Colonic mucosa (tissue), 4 donors: ENCODE data around the gene KCNS1. TPM values are rescaled to one million over a fixed set of nuclear protein-coding genes. Genes with fewer than 3 reads are reported as not detected.

Experiments
- DNase-seq: peaks from one replicate; pipeline ENCODE4 v3.0.0-alpha.2; 2020
- H3K27ac ChIP-seq: fragments of 200-600 bp; one replicate; pipeline ENCODE4 v1.8.0; 2021
- H3K27me3 ChIP-seq: fragments of 200-600 bp; one replicate; pipeline ENCODE4 v1.8.0; 2021
- H3K36me3 ChIP-seq: fragments of 200-600 bp; one replicate; pipeline ENCODE4 v1.8.0; 2021
- H3K4me1 ChIP-seq: fragments of 200-600 bp; one replicate; pipeline ENCODE4 v1.8.0; 2021; ENCODE audit warnings: mild to moderate bottlenecking
- H3K4me3 ChIP-seq: fragments of 200-600 bp; one replicate; pipeline ENCODE4 v1.8.0; 2021
- H3K9ac ChIP-seq, 2 donors: one replicate each; pipeline ENCODE4 v1.7.0; 2013; ENCODE audit warnings: control low read depth in 2 of 2, low read depth in 2 of 2, low read length in 2 of 2
- H3K9me3 ChIP-seq: fragments of 200-600 bp; one replicate; pipeline ENCODE4 v1.8.0; 2021
- intact Hi-C: fragments of 100-400 bp; cut with DNase I; formaldehyde crosslinking; loops from one replicate; pipeline ENCODE4 v1.14.1; 2022
- total RNA-seq, 2 donors: library from RNA; stranded (reverse); fragmentation: NEBNext Ultra II Directional in 1 of 2; extraction: Animal tissue kit (Norgen Biotek cat#: 25700) in 1 of 2; gene quantifications; one replicate each; pipeline ENCODE4 v1.2.1, GENCODE V29; 2021
- TF ChIP-seq, protein P1 (sequence below): fragments of 200-600 bp; IDR thresholded peaks from one replicate; pipeline ENCODE4 v1.8.0; 2022; ENCODE audit warnings: antibody characterized with exemption, mild to moderate bottlenecking
- donor health status: healthy.
- donor health status: DM: no; HTN: no; CAD: no.
- donor health status: DM: no; HTN: no; CAD: no.

Gene KCNS1
- total RNA-seq, 2 donors from 2014 or later: 0.17 TPM; not detected in 1

DNA sequence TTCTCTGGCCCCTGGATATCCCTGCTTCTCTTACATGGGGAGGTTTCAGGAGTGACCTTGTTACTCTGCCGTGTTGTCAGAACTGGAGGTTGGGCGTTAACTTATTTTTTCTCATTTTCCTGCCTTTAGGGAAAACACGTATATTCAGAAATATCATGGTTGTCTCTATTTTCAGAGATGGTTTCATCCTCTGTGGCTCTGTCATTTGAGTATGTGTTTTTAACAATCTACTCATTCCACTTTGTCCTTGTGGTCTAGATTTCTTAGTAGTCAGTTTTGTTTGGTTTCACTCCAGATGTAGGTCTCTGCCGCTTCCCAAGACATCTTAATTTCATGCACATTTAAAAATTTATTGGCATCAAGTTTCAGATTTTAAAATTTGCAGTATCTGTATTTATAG is 45.9 kb downstream of the KCNS1 start:
- no peak overlapping the region for H3K9ac ChIP-seq
- no peaks in the 10 kb centered on the region for H3K36me3 ChIP-seq
- H3K4me3 ChIP-seq: no peak overlapping the region
- no peaks in the 10 kb centered on the region for H3K4me1 ChIP-seq
- H3K27ac ChIP-seq: no peak overlapping the region
- no peaks in the 10 kb centered on the region for H3K9me3 ChIP-seq
- DNase-seq: no peak
- TF ChIP-seq, protein P1, sequence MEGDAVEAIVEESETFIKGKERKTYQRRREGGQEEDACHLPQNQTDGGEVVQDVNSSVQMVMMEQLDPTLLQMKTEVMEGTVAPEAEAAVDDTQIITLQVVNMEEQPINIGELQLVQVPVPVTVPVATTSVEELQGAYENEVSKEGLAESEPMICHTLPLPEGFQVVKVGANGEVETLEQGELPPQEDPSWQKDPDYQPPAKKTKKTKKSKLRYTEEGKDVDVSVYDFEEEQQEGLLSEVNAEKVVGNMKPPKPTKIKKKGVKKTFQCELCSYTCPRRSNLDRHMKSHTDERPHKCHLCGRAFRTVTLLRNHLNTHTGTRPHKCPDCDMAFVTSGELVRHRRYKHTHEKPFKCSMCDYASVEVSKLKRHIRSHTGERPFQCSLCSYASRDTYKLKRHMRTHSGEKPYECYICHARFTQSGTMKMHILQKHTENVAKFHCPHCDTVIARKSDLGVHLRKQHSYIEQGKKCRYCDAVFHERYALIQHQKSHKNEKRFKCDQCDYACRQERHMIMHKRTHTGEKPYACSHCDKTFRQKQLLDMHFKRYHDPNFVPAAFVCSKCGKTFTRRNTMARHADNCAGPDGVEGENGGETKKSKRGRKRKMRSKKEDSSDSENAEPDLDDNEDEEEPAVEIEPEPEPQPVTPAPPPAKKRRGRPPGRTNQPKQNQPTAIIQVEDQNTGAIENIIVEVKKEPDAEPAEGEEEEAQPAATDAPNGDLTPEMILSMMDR: no peak
- no peaks in the 10 kb centered on the region for H3K27me3 ChIP-seq
- intact Hi-C loops: no loop called here

DNA sequence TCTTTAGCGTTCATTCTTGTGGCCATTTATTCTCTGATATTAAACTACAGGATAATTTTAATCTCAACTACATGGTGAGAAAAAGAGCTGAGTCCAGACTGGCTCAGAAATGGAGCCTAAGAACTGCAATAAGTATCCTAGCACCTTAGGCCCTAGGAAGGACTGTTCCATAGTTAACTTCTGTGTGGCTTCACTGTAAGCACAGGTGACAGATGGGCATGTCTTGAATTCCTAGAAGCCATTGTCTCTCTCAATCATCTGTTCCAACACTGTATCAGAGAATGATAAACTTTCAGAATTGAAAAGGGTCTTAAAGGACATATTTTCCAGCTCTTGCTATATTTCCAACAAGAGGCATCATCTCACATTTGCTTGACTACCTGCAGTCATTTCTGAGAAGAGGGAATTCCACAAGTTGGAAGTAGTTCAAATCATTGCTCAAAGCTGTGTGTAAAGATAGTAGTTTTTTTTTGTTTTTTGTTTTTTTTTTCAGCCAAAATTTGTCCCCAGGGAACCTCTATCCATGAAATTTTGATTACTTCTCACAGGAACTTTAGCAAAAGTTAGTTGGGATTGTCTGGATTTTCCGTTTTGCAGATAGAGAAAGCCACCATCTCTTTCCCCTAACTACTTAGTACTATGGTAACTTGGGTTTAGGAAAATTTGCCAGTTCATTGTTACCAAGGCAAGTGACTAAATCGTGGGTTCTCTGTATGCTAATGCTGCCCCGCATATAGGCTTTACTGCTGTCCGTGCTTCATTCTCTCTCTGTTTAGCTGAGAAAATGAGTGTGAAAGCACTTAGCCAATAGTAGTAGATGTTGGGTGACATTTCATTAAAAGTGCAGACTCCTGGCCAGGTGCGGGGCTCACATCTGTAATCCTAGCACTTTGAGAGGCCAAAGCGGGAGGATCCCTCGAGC is 47.2 kb downstream of the KCNS1 start:
- no peaks in the 10 kb centered on the region for H3K9me3 ChIP-seq
- intact Hi-C loops: no loop called here
- no peaks in the 10 kb centered on the region for H3K36me3 ChIP-seq
- no peaks in the 10 kb centered on the region for H3K27me3 ChIP-seq
- no peak overlapping the region for H3K4me3 ChIP-seq
- no peak overlapping the region for H3K27ac ChIP-seq
- no peaks in the 10 kb centered on the region for H3K4me1 ChIP-seq
- no peak for DNase-seq
- H3K9ac ChIP-seq: no peak overlapping the region
- TF ChIP-seq, protein P1: no peak

DNA sequence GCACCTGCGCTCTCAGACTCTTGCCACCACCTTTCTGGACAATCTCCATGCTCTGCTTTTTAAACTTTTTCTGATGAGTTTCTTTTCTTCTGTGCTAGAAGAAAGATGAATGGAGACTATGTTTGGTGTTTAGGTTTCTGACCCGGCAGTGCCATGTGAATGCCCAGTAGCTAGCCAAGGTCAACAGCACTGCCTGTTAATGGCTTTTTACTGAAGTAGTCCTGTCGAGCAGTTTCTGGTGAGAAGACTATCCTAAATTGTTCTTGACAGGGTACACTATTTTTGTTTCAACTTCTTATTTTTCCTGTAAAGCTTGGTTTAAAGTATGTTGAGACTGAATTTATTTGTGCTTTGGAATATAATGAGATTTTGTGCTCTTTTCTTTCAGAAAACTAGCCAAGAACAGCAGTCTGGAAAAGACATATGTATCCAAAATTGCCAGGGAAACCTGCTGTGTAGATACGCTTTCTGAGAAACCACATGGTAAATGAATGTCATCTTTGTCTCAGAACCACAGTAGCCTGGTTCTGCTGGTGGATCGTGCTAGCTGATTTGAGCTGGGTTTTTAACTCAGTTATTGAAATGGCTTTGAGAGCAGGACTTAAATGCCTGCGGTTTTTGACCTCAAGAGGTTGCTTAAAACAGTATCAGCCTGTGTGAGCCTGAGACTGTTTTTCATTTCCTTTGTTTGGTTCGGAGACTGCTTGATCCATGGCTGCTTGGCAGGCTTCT is 48.1 kb downstream of the KCNS1 start:
- intact Hi-C loops: no loop called here
- no peak for DNase-seq
- Histone ChIP-seq H3K36me3 (no peaks in the 10 kb centered on the region), H3K27me3 (no peaks in the 10 kb centered on the region), H3K4me3 (no peak overlapping the region), H3K9me3 (no peaks in the 10 kb centered on the region), H3K9ac (no peak overlapping the region), H3K27ac (no peak overlapping the region), H3K4me1 (no peaks in the 10 kb centered on the region)
- TF ChIP-seq, protein P1: no peak

DNA sequence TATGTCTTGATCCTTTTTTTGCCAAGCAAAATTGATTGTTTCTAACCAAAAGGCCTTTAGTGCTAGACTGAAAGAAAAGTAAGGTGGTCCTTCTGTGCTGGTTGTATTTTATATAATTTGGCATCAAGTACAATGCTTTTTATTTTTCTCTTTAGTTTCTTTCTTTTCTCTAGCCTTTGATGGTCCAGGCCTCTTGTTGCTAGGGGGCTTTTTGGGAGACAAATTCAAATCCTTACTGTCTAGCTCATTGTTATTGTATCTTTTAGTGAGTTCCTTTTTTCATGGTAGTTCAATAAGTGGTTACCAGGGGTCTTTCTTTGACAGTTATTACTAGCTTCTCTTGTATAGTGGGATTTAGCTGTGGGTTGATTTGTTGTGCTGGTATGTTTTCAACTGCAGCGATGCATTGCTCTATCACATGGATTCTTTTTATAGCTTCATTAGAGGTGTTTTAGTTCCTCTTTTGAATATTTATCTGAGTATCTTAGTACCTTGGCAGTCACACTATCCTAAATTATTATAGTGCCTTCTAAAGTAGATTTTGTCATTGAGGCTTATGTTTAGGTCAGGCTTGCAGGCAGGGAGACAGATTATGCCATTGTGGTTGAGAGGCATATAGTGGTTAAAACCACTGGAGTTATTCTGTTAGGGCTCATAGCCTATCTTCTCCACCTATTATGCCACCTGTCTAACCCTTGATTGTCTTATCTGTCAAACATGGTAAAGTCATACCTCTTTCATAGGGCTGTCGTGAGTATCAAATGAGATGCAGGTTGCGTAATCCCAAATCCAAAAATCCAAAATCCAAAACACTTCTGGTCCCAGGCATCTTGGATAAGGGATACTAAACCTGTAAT is 49.5 kb downstream of the KCNS1 start:
- Histone ChIP-seq H3K9ac (no peak overlapping the region), H3K27ac (no peak overlapping the region), H3K36me3 (no peaks in the 10 kb centered on the region), H3K27me3 (no peaks in the 10 kb centered on the region), H3K4me1 (no peaks in the 10 kb centered on the region), H3K9me3 (no peaks in the 10 kb centered on the region), H3K4me3 (no peak overlapping the region)
- intact Hi-C loops: no loop called here
- TF ChIP-seq, protein P1: no peak
- no peak for DNase-seq

DNA sequence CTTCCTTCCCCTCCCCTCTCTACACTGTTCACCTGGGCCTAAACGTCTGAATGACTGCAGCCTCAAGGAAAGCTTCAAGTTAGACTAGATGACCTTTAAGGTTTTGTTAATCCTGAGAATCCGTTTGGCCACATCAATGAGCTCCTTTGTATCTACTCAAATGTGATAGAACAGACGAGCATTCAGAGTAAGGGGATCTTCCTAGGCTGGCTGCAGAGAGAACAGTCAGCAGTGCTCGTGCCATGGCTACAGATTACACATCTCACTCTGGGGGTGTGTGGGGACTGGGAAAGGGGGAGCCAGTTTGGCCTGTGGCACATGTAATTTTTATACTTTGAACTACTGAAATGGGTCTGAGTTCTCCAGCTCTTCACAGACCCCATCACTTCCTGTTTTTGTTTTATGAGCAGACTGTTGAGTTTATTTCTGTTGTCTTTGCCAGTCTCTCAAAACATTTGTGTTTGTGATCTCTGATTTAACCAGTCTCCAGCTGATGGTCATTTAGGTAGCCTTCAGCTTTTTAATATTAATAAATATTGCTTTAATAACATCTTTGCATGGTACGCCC is 50.9 kb downstream of the KCNS1 start:
- TF ChIP-seq, protein P1: no peak
- H3K9me3 ChIP-seq: no peaks in the 10 kb centered on the region
- H3K4me1 ChIP-seq: no peaks in the 10 kb centered on the region
- intact Hi-C loops: loop anchor here (5.0 to 10.0 kb wide), 2 partner anchors 47 to 245 kb away; no protein-coding TSS in a partner anchor
- DNase-seq: no peak
- H3K4me3 ChIP-seq: no peak overlapping the region
- no peak overlapping the region for H3K9ac ChIP-seq
- no peak overlapping the region for H3K27ac ChIP-seq
- no peaks in the 10 kb centered on the region for H3K27me3 ChIP-seq
- no peaks in the 10 kb centered on the region for H3K36me3 ChIP-seq
